ENCODE measurements around the gene RNF208. TPM values are rescaled to one million over a fixed set of nuclear protein-coding genes. Genes with fewer than 3 reads are reported as not detected.

Gene RNF208
- total and polyA plus RNA-seq, 2 of the 4 experiments (the other 2 are of a cell fraction) = 1.2 TPM; not detected in 1

DNA sequence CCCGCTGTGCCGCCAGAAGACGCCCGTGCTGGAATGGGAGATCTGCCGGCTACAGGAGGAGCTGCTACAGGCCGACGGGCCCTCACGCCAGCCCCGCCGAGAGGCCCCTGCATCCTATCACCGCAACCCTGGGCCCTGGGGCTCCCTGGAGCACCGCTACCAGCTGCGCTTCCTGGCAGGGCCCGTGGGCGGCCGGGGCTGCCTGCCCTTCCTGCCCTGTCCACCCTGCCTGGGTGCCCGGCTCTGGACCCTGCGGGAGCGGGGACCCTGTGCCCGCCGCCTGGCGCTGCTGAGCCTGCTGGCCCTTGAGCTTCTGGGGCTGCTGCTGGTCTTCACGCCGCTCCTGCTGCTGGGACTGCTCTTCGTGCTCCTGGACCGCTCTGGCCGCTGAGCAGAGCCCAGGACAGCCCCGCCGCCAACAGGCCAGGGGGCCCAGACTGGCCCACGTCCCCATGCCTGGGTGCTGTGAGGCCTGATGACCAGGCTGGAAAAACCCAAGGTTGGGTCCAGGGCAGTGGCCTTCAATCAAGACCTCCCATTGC is 3.8 kb downstream of the RNF208 start:
- DNase-seq (no peak), ATAC-seq (ENCODE audit: low read depth) (no peak)
- Histone ChIP-seq H4K5ac (ENCODE audit: low read depth, low read length) (no peak overlapping the region), H3K79me1 (ENCODE audit: low read depth in 1 of 2, low read length in 2 of 2) (peaks cover 0 to 4% of the 10 kb centered on the region in 2 experiments; a peak in 1 of 4 replicates), H2BK5ac (ENCODE audit: low read depth, low read length, poor library complexity, severe bottlenecking) (no peak overlapping the region), H3K23ac (ENCODE audit: low read depth, low read length) (no peak overlapping the region), H4K20me1 (ENCODE audit: insufficient read depth, low read length) (no peaks in the 10 kb centered on the region), H3K4ac (ENCODE audit: low read depth, low read length) (no peak overlapping the region), H4K8ac (ENCODE audit: low read depth in 2 of 2, low read length in 2 of 2) (no peak overlapping the region; a peak in 1 of 4 replicates), H2AK9ac (replicated peaks; ENCODE audit: low read depth, low read length, poor library complexity) (no peak overlapping the region), H3K4me2 (ENCODE audit: low read depth, low read length) (no peak overlapping the region), H4K91ac (ENCODE audit: insufficient read depth, low read depth, low read length) (no peak overlapping the region), H2BK20ac (ENCODE audit: low read depth, low read length) (no peak overlapping the region), H3K4me1 (ENCODE audit: control insufficient read depth, insufficient read depth, low read length) (peaks cover 14% of the 10 kb centered on the region), H3K18ac (ENCODE audit: low read depth, low read length) (no peak overlapping the region), H2BK120ac (ENCODE audit: low read depth, low read length) (no peak overlapping the region), H3K27ac (ENCODE audit: insufficient read depth, low read length) (no peak overlapping the region; the same call in 1 of the 2 replicates), H3K4me3 (ENCODE audit: insufficient read depth, low read depth, low read length) (no peak overlapping the region), H2AK5ac (ENCODE audit: low read depth, low read length) (no peak overlapping the region), H2BK15ac (ENCODE audit: low read depth, low read length) (no peak overlapping the region), H3K9me1 (ENCODE audit: insufficient read depth, low read length) (peaks cover 3% of the 10 kb centered on the region; the same call in 1 of the 2 replicates), H3K56ac (ENCODE audit: extremely low read depth, insufficient read depth, low read length) (no peak overlapping the region), H2AFZ (replicated peaks; ENCODE audit: low read length, poor library complexity) (peak overlapping the region; percentile 61), H3K14ac (replicated peaks; ENCODE audit: low read depth, low read length) (no peak overlapping the region), H3K9ac (ENCODE audit: low read depth, low read length) (no peak overlapping the region), H3K36me3 (ENCODE audit: control insufficient read depth, insufficient read depth, low read length) (peaks cover 16% of the 10 kb centered on the region), H3K9me3 (ENCODE audit: control insufficient read depth, insufficient read depth, low read length) (no peaks in the 10 kb centered on the region), H3K27me3 (ENCODE audit: control insufficient read depth, insufficient read depth, low read length) (no peaks in the 10 kb centered on the region)
- TF ChIP-seq, protein P1, sequence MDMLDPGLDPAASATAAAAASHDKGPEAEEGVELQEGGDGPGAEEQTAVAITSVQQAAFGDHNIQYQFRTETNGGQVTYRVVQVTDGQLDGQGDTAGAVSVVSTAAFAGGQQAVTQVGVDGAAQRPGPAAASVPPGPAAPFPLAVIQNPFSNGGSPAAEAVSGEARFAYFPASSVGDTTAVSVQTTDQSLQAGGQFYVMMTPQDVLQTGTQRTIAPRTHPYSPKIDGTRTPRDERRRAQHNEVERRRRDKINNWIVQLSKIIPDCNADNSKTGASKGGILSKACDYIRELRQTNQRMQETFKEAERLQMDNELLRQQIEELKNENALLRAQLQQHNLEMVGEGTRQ (IDR thresholded peaks at IDR 0.05; ENCODE audit: low read depth, low read length) = no peak
- no peak for TF ChIP-seq SMC3 (IDR thresholded peaks at IDR 0.05; ENCODE audit: low read depth, low read length)
- no peak for TF ChIP-seq MXI1 (IDR thresholded peaks at IDR 0.05; ENCODE audit: borderline replicate concordance, low read depth, low read length)
- no peak for TF ChIP-seq CEBPB (IDR thresholded peaks at IDR 0.05; ENCODE audit: low read depth, low read length)
- no peak for TF ChIP-seq MAZ (IDR thresholded peaks at IDR 0.05; ENCODE audit: borderline replicate concordance, low read depth, low read length)
- TF ChIP-seq CTCF (conservative IDR thresholded peaks at IDR 0.05; ENCODE audit: low read depth, low read length) = no peak
- TF ChIP-seq RFX5 (IDR thresholded peaks at IDR 0.05; ENCODE audit: low read depth, low read length) = no peak
- TF ChIP-seq CHD1 (IDR thresholded peaks at IDR 0.05; ENCODE audit: low read depth, low read length) = no peak
- TF ChIP-seq, protein P2, sequence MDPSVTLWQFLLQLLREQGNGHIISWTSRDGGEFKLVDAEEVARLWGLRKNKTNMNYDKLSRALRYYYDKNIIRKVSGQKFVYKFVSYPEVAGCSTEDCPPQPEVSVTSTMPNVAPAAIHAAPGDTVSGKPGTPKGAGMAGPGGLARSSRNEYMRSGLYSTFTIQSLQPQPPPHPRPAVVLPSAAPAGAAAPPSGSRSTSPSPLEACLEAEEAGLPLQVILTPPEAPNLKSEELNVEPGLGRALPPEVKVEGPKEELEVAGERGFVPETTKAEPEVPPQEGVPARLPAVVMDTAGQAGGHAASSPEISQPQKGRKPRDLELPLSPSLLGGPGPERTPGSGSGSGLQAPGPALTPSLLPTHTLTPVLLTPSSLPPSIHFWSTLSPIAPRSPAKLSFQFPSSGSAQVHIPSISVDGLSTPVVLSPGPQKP (IDR thresholded peaks at IDR 0.05; ENCODE audit: borderline replicate concordance, low read depth, low read length) = no peak
- CTCF ChIA-PET = no interaction called here
- intact Hi-C loops (cut with micrococcal nuclease) (no loop called here), in situ Hi-C loops (cut with MboI; ENCODE audit: low sequenced_read_pairs) (no loop called here), dilution Hi-C loops (cut with HindIII; ENCODE audit: low sequenced_read_pairs, unreplicated experiment) (no loop called here)
- POLR2A ChIA-PET (ENCODE audit: unreplicated experiment) = no interaction called here
- BruUV-seq (replicated peaks) = no TSS peak
- WGBS, 2 experiments (ENCODE audit: extremely low coverage in 2 of 2, insufficient read length in 1 of 2) = 91% methylated on average over 11 of the region's 30 CpGs; no CpG with 5 or more reads in 1 of the 2 experiments
